ENCODE results near the gene LRRK2. TPM values are rescaled to one million over a fixed set of nuclear protein-coding genes. Genes with fewer than 3 reads are reported as not detected.
"Not testable (repeated sequence)": the region's sequence is repeated elsewhere in the genome, so short reads cannot be mapped to it uniquely, and the experiment has no call there.

Gene LRRK2
- total RNA-seq, 1 donor from 2014 or later = 0.35 TPM

GRCh38 chr12:40238979-40239378, 14.2 kb downstream of the LRRK2 start:
- no peaks in the 10 kb centered on the region for H3K9me3 Mint-ChIP-seq (ENCODE audit: low read depth)
- no peaks in the 10 kb centered on the region for H3K4me1 Mint-ChIP-seq (ENCODE audit: low read depth)
- TF ChIP-seq CTCF (IDR thresholded peaks at IDR 0.05) = no peak
- H3K4me3 Mint-ChIP-seq (ENCODE audit: unreplicated experiment) = no peak overlapping the region
- H3K36me3 Mint-ChIP-seq (ENCODE audit: low read depth) = no peaks in the 10 kb centered on the region
- peaks cover 2% of the 10 kb centered on the region for H3K27me3 Mint-ChIP-seq (ENCODE audit: low read depth)
- no peak for DNase-seq (ENCODE audit: low spot score)
- no peak overlapping the region for H3K27ac Mint-ChIP-seq (ENCODE audit: unreplicated experiment)

GRCh38 chr12:40240779-40241178, 16.0 kb downstream of the LRRK2 start:
- TF ChIP-seq CTCF (IDR thresholded peaks at IDR 0.05) = no peak
- H3K36me3 Mint-ChIP-seq (ENCODE audit: low read depth) = no peaks in the 10 kb centered on the region
- peaks cover 3% of the 10 kb centered on the region for H3K27me3 Mint-ChIP-seq (ENCODE audit: low read depth)
- no peak for DNase-seq (ENCODE audit: low spot score)
- no peak overlapping the region for H3K27ac Mint-ChIP-seq (ENCODE audit: unreplicated experiment)
- H3K9me3 Mint-ChIP-seq (ENCODE audit: low read depth) = no peaks in the 10 kb centered on the region
- H3K4me1 Mint-ChIP-seq (ENCODE audit: low read depth) = no peaks in the 10 kb centered on the region
- H3K4me3 Mint-ChIP-seq (ENCODE audit: unreplicated experiment) = no peak overlapping the region

DNA sequence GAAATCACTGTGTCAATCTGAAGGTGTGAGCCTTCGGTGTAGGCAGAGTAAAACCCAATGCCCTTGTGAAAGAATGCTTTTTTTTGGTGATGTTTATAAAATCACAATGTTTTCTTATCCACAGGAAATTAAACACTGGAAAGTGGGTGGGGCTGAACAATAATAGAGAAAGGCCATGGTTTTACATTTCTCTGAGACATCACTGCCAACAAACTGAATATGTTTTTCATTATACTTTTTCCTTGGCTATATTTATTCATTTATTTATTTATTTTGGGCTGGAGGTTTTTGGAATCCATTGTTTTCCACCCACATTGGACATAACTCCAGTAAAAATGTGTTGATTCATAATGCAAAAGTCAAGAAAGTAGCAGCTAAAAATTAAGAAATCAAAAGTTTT, 16.9 kb downstream of the LRRK2 start:
- no peak for DNase-seq (ENCODE audit: low spot score)
- H3K27ac Mint-ChIP-seq (ENCODE audit: unreplicated experiment) = no peak overlapping the region
- no peak overlapping the region for H3K4me3 Mint-ChIP-seq (ENCODE audit: unreplicated experiment)

DNA sequence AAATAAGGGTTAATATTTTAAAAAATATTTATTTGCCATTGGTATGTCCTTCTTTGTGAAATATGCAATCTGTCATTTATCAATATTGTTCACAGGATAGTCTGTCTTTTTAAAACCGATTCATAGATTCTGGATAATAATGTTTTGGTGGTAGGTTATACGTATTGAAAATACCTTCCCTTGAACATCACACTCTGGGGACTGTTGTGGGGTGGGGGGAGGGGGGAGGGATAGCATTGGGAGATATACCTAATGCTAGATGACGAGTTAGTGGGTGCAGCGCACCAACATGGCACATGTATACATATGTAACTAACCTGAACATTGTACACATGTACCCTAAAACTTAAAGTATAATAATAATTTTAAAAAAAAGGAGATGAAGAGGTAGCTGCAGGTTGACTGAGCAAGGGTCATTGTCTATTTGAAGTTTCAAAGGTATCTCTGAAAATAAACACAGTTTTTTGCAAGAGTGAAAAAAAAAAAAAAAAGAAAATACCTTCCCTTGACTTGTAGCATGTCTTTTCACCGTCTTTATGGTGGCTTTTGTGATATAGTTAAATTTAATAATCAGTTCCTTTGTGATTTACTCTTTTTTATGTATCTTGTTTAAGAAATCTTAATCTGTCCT, 19.8 kb downstream of the LRRK2 start:
- H3K36me3 Mint-ChIP-seq (ENCODE audit: low read depth); H3K9me3 Mint-ChIP-seq (ENCODE audit: low read depth); H3K27me3 Mint-ChIP-seq (ENCODE audit: low read depth); DNase-seq (ENCODE audit: low spot score); H3K27ac Mint-ChIP-seq (ENCODE audit: unreplicated experiment); H3K4me3 Mint-ChIP-seq (ENCODE audit: unreplicated experiment); H3K4me1 Mint-ChIP-seq (ENCODE audit: low read depth): not testable (repeated sequence)

More for the DNA sequence above, 16.9 kb downstream of the LRRK2 start:
- Mint-ChIP-seq H3K9me3 (ENCODE audit: low read depth) (no peaks in the 10 kb centered on the region), H3K36me3 (ENCODE audit: low read depth) (no peaks in the 10 kb centered on the region), H3K27me3 (ENCODE audit: low read depth) (peaks cover 3% of the 10 kb centered on the region), H3K4me1 (ENCODE audit: low read depth) (no peaks in the 10 kb centered on the region)
- no peak for TF ChIP-seq CTCF (IDR thresholded peaks at IDR 0.05)

DNA sequence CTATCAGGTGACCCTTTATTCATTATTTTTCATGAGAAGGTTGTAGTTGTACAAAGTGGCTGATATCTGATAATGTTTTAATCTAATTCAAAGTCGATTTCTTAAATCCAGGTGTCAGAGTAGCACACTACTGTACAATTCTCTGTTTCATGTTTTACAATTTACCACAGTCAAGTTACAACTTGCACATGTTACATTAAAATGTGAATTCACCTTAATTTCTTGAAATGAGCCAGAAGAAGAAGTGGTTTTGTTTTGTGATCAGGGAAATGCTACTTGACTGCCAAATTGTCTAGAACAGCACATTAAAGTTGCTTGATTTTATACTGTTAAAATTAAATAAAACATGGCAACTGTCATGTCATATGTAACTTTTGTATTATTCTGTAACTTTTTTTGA, 23.2 kb downstream of the LRRK2 start:
- Mint-ChIP-seq H3K27ac (ENCODE audit: unreplicated experiment) (no peak overlapping the region), H3K9me3 (ENCODE audit: low read depth) (peaks cover 5% of the 10 kb centered on the region), H3K36me3 (ENCODE audit: low read depth) (no peaks in the 10 kb centered on the region), H3K27me3 (ENCODE audit: low read depth) (peaks cover 10% of the 10 kb centered on the region), H3K4me3 (ENCODE audit: unreplicated experiment) (no peak overlapping the region), H3K4me1 (ENCODE audit: low read depth) (no peaks in the 10 kb centered on the region)
- TF ChIP-seq CTCF (IDR thresholded peaks at IDR 0.05) = no peak
- no peak for DNase-seq (ENCODE audit: low spot score)
